H1 (cell line): ENCODE results near the gene SRSF1. TPM values are rescaled to one million over a fixed set of nuclear protein-coding genes. Genes with fewer than 3 reads are reported as not detected.

Experiments used
- CTCF ChIA-PET: fragments of 300-600 bp; sonication (Branson Sonifier 250); formaldehyde crosslinking; loops from one replicate; lab custom pipeline; 2021; ENCODE audit not compliant: partially characterized antibody; lab: Charles Lee
- POLR2A ChIA-PET: fragments of 300-600 bp; sonication (Branson Sonifier 250); formaldehyde crosslinking; loops from one replicate; lab custom pipeline; 2021; ENCODE audit warnings: inconsistent platforms; ENCODE audit not compliant: partially characterized antibody; lab: Charles Lee
- DNase-seq, 2 experiments: peaks; one replicate each; pipeline versions ENCODE4 v3.0.0 to v3.0.0-alpha.2; 2010 to 2022; ENCODE audit warnings: low spot score in 2 of 2, low read depth in 1 of 2, mixed read lengths in 1 of 2
- FAIRE-seq: peaks from 2 replicates; lab custom pipeline; 2011; peaks lifted over from hg19 to GRCh38; lab: Jason Lieb, UNC
- H2AFZ ChIP-seq: 2 replicates; pipeline ENCODE4 v1.8.1; 2012; ENCODE audit warnings: low read length, inconsistent platforms
- H2AK5ac ChIP-seq: 2 replicates; pipeline ENCODE4 v1.6.1; 2013; ENCODE audit warnings: low read depth, low read length
- H2BK120ac ChIP-seq: replicated peaks from 2 replicates; pipeline ENCODE3; 2013; ENCODE audit warnings: low read depth, low read length, inconsistent platforms
- H2BK12ac ChIP-seq: 2 replicates; pipeline ENCODE4 v1.6.1; 2013; ENCODE audit warnings: low read depth, low read length
- H2BK15ac ChIP-seq: 2 replicates; pipeline ENCODE4 v1.6.1; 2013; ENCODE audit warnings: low read length
- H2BK20ac ChIP-seq: 2 replicates; pipeline ENCODE4 v1.6.1; 2013; ENCODE audit warnings: low read length
- H2BK5ac ChIP-seq: 2 replicates; pipeline ENCODE4 v1.6.1; 2013; ENCODE audit warnings: low read depth, low read length
- H3K14ac ChIP-seq: 2 replicates; pipeline ENCODE4 v1.6.1; 2013; ENCODE audit warnings: inconsistent platforms; ENCODE audit not compliant: insufficient read length
- H3K18ac ChIP-seq: 2 replicates; pipeline ENCODE4 v1.6.1; 2013; ENCODE audit warnings: low read length; ENCODE audit errors: extremely low read depth
- H3K23ac ChIP-seq: 2 replicates; pipeline ENCODE4 v1.6.1; 2013; ENCODE audit warnings: inconsistent platforms; ENCODE audit not compliant: insufficient read length
- H3K23me2 ChIP-seq: 2 replicates; pipeline ENCODE4 v1.6.1; 2013; ENCODE audit warnings: low read depth, low read length
- H3K27ac ChIP-seq: 2 replicates; pipeline ENCODE4 v1.6.1; 2011; ENCODE audit warnings: low read depth, low read length, inconsistent platforms
- H3K27me3 ChIP-seq, 4 experiments: replicated peaks in 1 of 4; 1 replicate in 1 of 4; 2 replicates in 3 of 4; pipeline versions ENCODE4 v1.6.1 to v1.8.1; 2011 to 2013; ENCODE audit warnings: low read length in 3 of 4, mild to moderate bottlenecking in 3 of 4, inconsistent platforms in 2 of 4, mixed read lengths in 2 of 4, moderate library complexity in 1 of 4; ENCODE audit not compliant: control insufficient read depth in 3 of 4, insufficient read depth in 3 of 4; ENCODE audit errors: extremely low read depth in 1 of 4
- H3K36me3 ChIP-seq, 4 experiments: 2 replicates each; pipeline versions ENCODE4 v1.6.1 to v1.8.1; 2011 to 2013; ENCODE audit warnings: mild to moderate bottlenecking in 4 of 4, low read length in 3 of 4, moderate library complexity in 2 of 4, control low read depth in 1 of 4, inconsistent platforms in 1 of 4; ENCODE audit not compliant: insufficient read depth in 4 of 4, control insufficient read depth in 2 of 4
- H3K4ac ChIP-seq: replicated peaks from 2 replicates; pipeline ENCODE3; 2013; ENCODE audit warnings: low read length, low read depth, mixed read lengths, inconsistent platforms; ENCODE audit not compliant: insufficient read length
- H3K4me1 ChIP-seq, 4 experiments: replicated peaks in 1 of 4; 1 replicate in 1 of 4; 2 replicates in 3 of 4; pipeline versions ENCODE4 v1.6.1 to v1.8.1; 2011 to 2013; ENCODE audit warnings: low read length in 3 of 4, inconsistent platforms in 2 of 4, mixed read lengths in 1 of 4; ENCODE audit not compliant: insufficient read depth in 4 of 4, control insufficient read depth in 3 of 4
- H3K4me2 ChIP-seq, 2 experiments: 2 replicates each; pipeline versions ENCODE4 v1.6.1 to v1.8.1; 2011 to 2013; ENCODE audit warnings: low read depth in 2 of 2, low read length in 2 of 2, control low read depth in 1 of 2, inconsistent platforms in 1 of 2, mild to moderate bottlenecking in 1 of 2; ENCODE audit not compliant: insufficient read depth in 1 of 2
- H3K4me3 ChIP-seq, 4 experiments: fragments of 200-600, 300-600 bp in 1 of 4; sonication (generic), shearing (Covaris generic), sonication (Bioruptor Twin) in 1 of 4; 2 replicates each; pipeline versions ENCODE4 v1.5.1 to v1.8.1; 2011 to 2016; ENCODE audit warnings: low read length in 4 of 4, low read depth in 3 of 4, control low read depth in 2 of 4, inconsistent platforms in 2 of 4, mild to moderate bottlenecking in 2 of 4, mixed read lengths in 1 of 4, moderate library complexity in 1 of 4; ENCODE audit not compliant: insufficient read depth in 2 of 4; ENCODE audit errors: extremely low read depth in 1 of 4
- H3K56ac ChIP-seq: replicated peaks from 2 replicates; pipeline ENCODE3; 2013; ENCODE audit warnings: low read depth, mild to moderate bottlenecking, mixed read lengths, low read length, inconsistent platforms; ENCODE audit not compliant: insufficient read length
- H3K79me1 ChIP-seq: 2 replicates; pipeline ENCODE4 v1.6.1; 2013; ENCODE audit warnings: low read depth, low read length, control low read depth
- H3K79me2 ChIP-seq, 2 experiments: 2 replicates each; pipeline versions ENCODE4 v1.6.1 to v1.8.1; 2012 to 2013; ENCODE audit warnings: low read length in 2 of 2, mild to moderate bottlenecking in 2 of 2, inconsistent platforms in 1 of 2; ENCODE audit not compliant: insufficient read depth in 2 of 2, control insufficient read depth in 1 of 2
- H3K9ac ChIP-seq, 4 experiments: replicated peaks in 1 of 4; 1 replicate in 1 of 4; 2 replicates in 3 of 4; pipeline versions ENCODE4 v1.6.1 to v1.8.1; 2011 to 2013; ENCODE audit warnings: low read depth in 3 of 4, low read length in 3 of 4, control low read depth in 2 of 4, mild to moderate bottlenecking in 2 of 4, moderate library complexity in 2 of 4, inconsistent platforms in 1 of 4; ENCODE audit errors: extremely low read depth in 1 of 4
- H3K9me3 ChIP-seq, 2 experiments: 2 replicates each; pipeline versions ENCODE4 v1.6.1 to v1.8.1; 2012 to 2013; ENCODE audit warnings: mild to moderate bottlenecking in 2 of 2, moderate library complexity in 2 of 2, control low read depth in 1 of 2, inconsistent platforms in 1 of 2, low read depth in 1 of 2, low read length in 1 of 2, mixed read lengths in 1 of 2; ENCODE audit not compliant: insufficient read depth in 2 of 2
- H4K20me1 ChIP-seq, 2 experiments: replicated peaks in 1 of 2; 2 replicates each; pipeline versions ENCODE3 to v1.8.1; 2011 to 2013; ENCODE audit warnings: inconsistent platforms in 2 of 2, low read length in 2 of 2, mild to moderate bottlenecking in 1 of 2; ENCODE audit not compliant: insufficient read depth in 2 of 2, control insufficient read depth in 1 of 2
- H4K5ac ChIP-seq: 2 replicates; pipeline ENCODE4 v1.6.1; 2013; ENCODE audit warnings: low read length, low read depth, mixed read lengths, inconsistent platforms; ENCODE audit not compliant: insufficient read length
- H4K8ac ChIP-seq: 2 replicates; pipeline ENCODE4 v1.8.0; 2013; ENCODE audit warnings: mild to moderate bottlenecking, moderate library complexity, low read length, inconsistent platforms; ENCODE audit not compliant: insufficient read depth; ENCODE audit errors: extremely low read depth
- H4K91ac ChIP-seq: replicated peaks from 2 replicates; pipeline ENCODE3; 2013; ENCODE audit warnings: low read length, mixed read lengths, inconsistent platforms; ENCODE audit not compliant: insufficient read length
- EGR1 ChIP-seq: IDR thresholded peaks from 2 replicates; pipeline ENCODE4 v1.6.1; 2011; ENCODE audit warnings: low read depth, low read length, borderline replicate concordance
- HDAC6 ChIP-seq: IDR thresholded peaks from one replicate; pipeline ENCODE4 v1.7.1; 2012; ENCODE audit warnings: low read depth, mild to moderate bottlenecking, inconsistent platforms, low read length, moderate library complexity
- POLR2A ChIP-seq, 2 experiments: IDR thresholded peaks; 1 replicate in 1 of 2; 2 replicates in 1 of 2; pipeline ENCODE4 v1.6.1; 2011; ENCODE audit warnings: low read depth in 2 of 2, low read length in 2 of 2, mild to moderate bottlenecking in 2 of 2; ENCODE audit errors: control extremely low read depth in 1 of 2
- SAP30 ChIP-seq: fragments of 300-600 bp; sonication (generic); IDR thresholded peaks from 2 replicates; pipeline ENCODE4 v1.7.1; 2012; ENCODE audit warnings: low read length, moderate library complexity, mild to moderate bottlenecking, inconsistent platforms; ENCODE audit not compliant: insufficient read depth, insufficient replicate concordance
- TAF1 ChIP-seq: IDR thresholded peaks from 2 replicates; pipeline ENCODE4 v1.6.1; 2011; ENCODE audit warnings: mild to moderate bottlenecking, low read depth, low read length
- ZNF274 ChIP-seq: IDR thresholded peaks from 2 replicates; pipeline ENCODE4 v1.7.0; 2012; ENCODE audit warnings: low read length, borderline replicate concordance; ENCODE audit errors: extremely low read depth
- WGBS, 2 experiments: shearing (Covaris generic) in 1 of 2; methylation state at CpG; one replicate each; pipeline versions ENCODE4 v1.1.6 to v1.1.7; 2013 to 2015; ENCODE audit warnings: low lambda C conversion rate in 2 of 2, mixed read lengths in 2 of 2, inconsistent platforms in 1 of 2, low coverage in 1 of 2, missing lambda C conversion rate in 1 of 2; ENCODE audit not compliant: insufficient replicate concordance in 2 of 2, insufficient coverage in 1 of 2, insufficient read length in 1 of 2; ENCODE audit errors: extremely low coverage in 1 of 2, missing lambda C conversion rate in 1 of 2; 5-methylcytosine and 5-hydroxymethylcytosine counted together
- polyA plus RNA-seq, 7 experiments: library from polyadenylated mRNA; depleted of rRNA in 3 of 7; stranded (reverse) in 5 of 7; unstranded in 2 of 7; fragments of >200 nt in 5 of 7; fragments of 200-250 nt in 2 of 7; gene quantifications; 1 replicate in 5 of 7; 2 replicates in 1 of 7; 4 replicates in 1 of 7; pipeline versions ENCODE4 v1.2.1 to v1.2.3, GENCODE V29; 2011 to 2013; ENCODE audit warnings: missing spikeins in 2 of 7, mixed read lengths in 2 of 7
- total RNA-seq: library from RNA; stranded (reverse); fragmentation: NEBNext Ultra II Directional; extraction: Animal tissue kit (Norgen Biotek cat#: 25700); gene quantifications from 2 replicates; pipeline ENCODE4 v1.2.1, GENCODE V29; 2021

The SRSF1 gene
- total and polyA plus RNA-seq, 2 of the 8 experiments (the other 6 are each of a cell fraction or from before 2014, with no cell fraction given) = 149 to 429 TPM

DNA sequence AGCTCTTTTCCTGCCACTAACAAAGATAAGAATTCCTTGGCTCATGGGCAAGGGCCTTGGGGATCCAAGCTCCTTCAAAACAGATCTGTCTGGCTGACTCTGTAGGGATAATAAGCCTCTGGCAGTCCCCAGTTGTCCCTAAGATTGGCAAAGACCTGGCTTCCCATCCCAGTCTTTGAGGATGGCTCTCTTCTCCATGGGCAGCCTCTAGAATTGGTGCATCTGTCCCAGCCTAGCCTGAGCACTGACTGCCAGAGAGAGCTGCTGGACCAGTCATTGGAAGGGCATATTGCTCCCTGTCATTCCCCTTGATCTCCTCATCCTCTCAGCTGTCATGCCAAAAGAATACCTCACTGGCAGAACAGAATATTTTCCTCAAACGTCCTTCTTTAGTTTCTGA lies 38.6 kb downstream of the SRSF1 start:
- H3K4me2 ChIP-seq = no peak overlapping the region
- H2BK20ac ChIP-seq = no peak overlapping the region
- H4K5ac ChIP-seq = no peak overlapping the region
- no peak for DNase-seq
- H3K36me3 ChIP-seq = peaks cover 2 to 7% (median 5%) of the 10 kb centered on the region in 4 experiments; a peak in 3 of 8 replicates
- H3K9me3 ChIP-seq = no peaks in the 10 kb centered on the region
- no peak overlapping the region; the same call in 1 of the 2 replicates for H4K8ac ChIP-seq
- no peaks in the 10 kb centered on the region for H3K23me2 ChIP-seq
- H3K18ac ChIP-seq = no peak overlapping the region
- H3K27ac ChIP-seq = no peak overlapping the region
- no peak overlapping the region for H2BK15ac ChIP-seq
- no peak overlapping the region for H2AFZ ChIP-seq
- no peaks in the 10 kb centered on the region for H3K79me1 ChIP-seq
- CTCF ChIA-PET = interaction anchor here (0.6 to 11.1 kb wide), 8 partner anchors 14 to 112 kb away, joined by 3 to 96 read pairs (median 6); partner anchors contain the start of gene CUEDC1
- H2BK120ac ChIP-seq = no peak overlapping the region
- H4K91ac ChIP-seq = no peak overlapping the region
- TF ChIP-seq ZNF274 (no peak), POLR2A (IDR thresholded peaks at IDR 0.05; ENCODE audit: control extremely low read depth in 1 of 2, low read depth in 2 of 2, low read length in 2 of 2) (no peak), EGR1 (no peak), HDAC6 (no peak), TAF1 (no peak), SAP30 (no peak)
- TF ChIP-seq, all 59 proteins: peak for 0
- Histone ChIP-seq H2BK5ac (no peak overlapping the region), H3K14ac (no peak overlapping the region), H3K27me3 (no peaks in the 10 kb centered on the region), H3K4ac (no peak overlapping the region), H3K56ac (no peak overlapping the region), H3K79me2 (no peaks in the 10 kb centered on the region), H2BK12ac (no peak overlapping the region; the same call in 1 of the 2 replicates), H3K4me1 (peaks cover 0 to 6% (median 0%) of the 10 kb centered on the region in 4 experiments; a peak in 3 of 7 replicates), H4K20me1 (peaks cover 0 to 1% of the 10 kb centered on the region in 2 experiments), H3K9ac (0 out of 7 replicates have a peak overlapping the region, but pooled peaks of 1 of the 4 experiments have one; percentile 16), H2AK5ac (no peak overlapping the region), H3K23ac (no peak overlapping the region), H3K4me3 (no peak overlapping the region)
- FAIRE-seq = no peak
- WGBS, 2 experiments = 68% methylated on average over 1 of the region's 1 CpG; no CpG with 5 or more reads in 1 of the 2 experiments
- POLR2A ChIA-PET = interaction anchor here (1.0 to 2.0 kb wide), 3 partner anchors 8 to 28 kb away, joined by 3 to 4 read pairs (median 4); no protein-coding TSS in a partner anchor
